A549 (cell line): ENCODE data around the gene SPRR3.

Source experiments
- FOSL2 ChIP-seq, 2 experiments: fragments of 450-650 bp in 1 of 2; fragments of >200 bp in 1 of 2; sonication (Bioruptor Twin) in 1 of 2; formaldehyde crosslinking; IDR thresholded peaks; 2 replicates each; pipeline versions ENCODE4 v1.5.0 to v1.6.1; 2016 to 2020; ENCODE audit warnings: mild to moderate bottlenecking in 1 of 2, moderate library complexity in 1 of 2
- HDAC2 ChIP-seq: fragments of 200-600 bp; sonication (generic); IDR thresholded peaks from 2 replicates; pipeline ENCODE4 v1.6.1; 2016
- JUN ChIP-seq, 2 experiments: fragments of >200 bp; sonication (Bioruptor Twin); formaldehyde crosslinking; IDR thresholded peaks; 2 replicates in 1 of 2; 3 replicates in 1 of 2; pipeline ENCODE4 v1.6.1; 2016 to 2017
- MYC ChIP-seq: IDR thresholded peaks from 2 replicates; pipeline ENCODE4 v1.6.1; 2012; ENCODE audit warnings: mild to moderate bottlenecking, inconsistent platforms, low read length, improper control_type of control experiment, borderline replicate concordance
- POLR2A ChIP-seq: IDR thresholded peaks from 2 replicates; pipeline ENCODE4 v1.6.1; 2012; ENCODE audit warnings: mild to moderate bottlenecking, low read length
- RFX5 ChIP-seq: fragments of 450-650 bp; IDR thresholded peaks from 2 replicates; pipeline ENCODE4 v1.7.1; 2014; ENCODE audit warnings: antibody characterized with exemption, mild to moderate bottlenecking, moderate library complexity
- ZSCAN20 ChIP-seq: fragments of 250-450 bp; sonication (Bioruptor Pico); IDR thresholded peaks from 2 replicates; pipeline ENCODE4 v1.8.0; 2022; ENCODE audit warnings: mild to moderate bottlenecking, moderate library complexity
- TF ChIP-seq, protein P1 (sequence below): fragments of 450-650 bp; IDR thresholded peaks from 2 replicates; pipeline ENCODE4 v1.6.1; 2014; ENCODE audit warnings: antibody characterized with exemption
- TF ChIP-seq, protein P2 (sequence below): fragments of >200 bp; sonication (Bioruptor Twin); formaldehyde crosslinking; IDR thresholded peaks from 3 replicates; pipeline ENCODE4 v1.5.1; 2016
- TF ChIP-seq, protein P3 (sequence below): IDR thresholded peaks from 2 replicates; pipeline ENCODE4 v1.6.1; 2012

DNA sequence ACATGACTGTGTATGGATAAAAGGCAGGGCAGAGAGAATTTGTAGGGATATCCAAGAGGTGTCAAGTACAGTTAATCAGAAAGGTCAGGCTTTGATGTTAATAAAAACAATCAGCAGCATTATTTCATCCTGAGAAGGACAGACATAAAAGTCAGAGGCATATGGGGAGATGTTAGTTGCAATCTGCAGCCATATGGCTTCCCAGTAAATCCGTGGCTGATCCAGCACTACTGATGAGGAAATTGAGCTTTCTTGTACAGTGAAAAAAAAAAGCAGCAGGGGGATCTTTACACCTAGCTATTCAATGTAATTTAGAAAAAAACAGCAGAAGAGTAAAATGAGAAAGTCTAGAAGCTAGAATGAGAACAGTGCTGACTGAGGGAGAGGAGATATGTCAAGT is 27.2 kb downstream of the SPRR3 start:
- TF ChIP-seq ZSCAN20 (CRISPR knock-in tag) = no peak
- TF ChIP-seq POLR2A = no peak
- TF ChIP-seq, protein P1, sequence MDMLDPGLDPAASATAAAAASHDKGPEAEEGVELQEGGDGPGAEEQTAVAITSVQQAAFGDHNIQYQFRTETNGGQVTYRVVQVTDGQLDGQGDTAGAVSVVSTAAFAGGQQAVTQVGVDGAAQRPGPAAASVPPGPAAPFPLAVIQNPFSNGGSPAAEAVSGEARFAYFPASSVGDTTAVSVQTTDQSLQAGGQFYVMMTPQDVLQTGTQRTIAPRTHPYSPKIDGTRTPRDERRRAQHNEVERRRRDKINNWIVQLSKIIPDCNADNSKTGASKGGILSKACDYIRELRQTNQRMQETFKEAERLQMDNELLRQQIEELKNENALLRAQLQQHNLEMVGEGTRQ = no peak
- no peak for TF ChIP-seq HDAC2
- TF ChIP-seq, protein P2, sequence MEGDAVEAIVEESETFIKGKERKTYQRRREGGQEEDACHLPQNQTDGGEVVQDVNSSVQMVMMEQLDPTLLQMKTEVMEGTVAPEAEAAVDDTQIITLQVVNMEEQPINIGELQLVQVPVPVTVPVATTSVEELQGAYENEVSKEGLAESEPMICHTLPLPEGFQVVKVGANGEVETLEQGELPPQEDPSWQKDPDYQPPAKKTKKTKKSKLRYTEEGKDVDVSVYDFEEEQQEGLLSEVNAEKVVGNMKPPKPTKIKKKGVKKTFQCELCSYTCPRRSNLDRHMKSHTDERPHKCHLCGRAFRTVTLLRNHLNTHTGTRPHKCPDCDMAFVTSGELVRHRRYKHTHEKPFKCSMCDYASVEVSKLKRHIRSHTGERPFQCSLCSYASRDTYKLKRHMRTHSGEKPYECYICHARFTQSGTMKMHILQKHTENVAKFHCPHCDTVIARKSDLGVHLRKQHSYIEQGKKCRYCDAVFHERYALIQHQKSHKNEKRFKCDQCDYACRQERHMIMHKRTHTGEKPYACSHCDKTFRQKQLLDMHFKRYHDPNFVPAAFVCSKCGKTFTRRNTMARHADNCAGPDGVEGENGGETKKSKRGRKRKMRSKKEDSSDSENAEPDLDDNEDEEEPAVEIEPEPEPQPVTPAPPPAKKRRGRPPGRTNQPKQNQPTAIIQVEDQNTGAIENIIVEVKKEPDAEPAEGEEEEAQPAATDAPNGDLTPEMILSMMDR = no peak
- TF ChIP-seq MYC = no peak
- no peak for TF ChIP-seq JUN (IDR thresholded peaks at IDR 0.05)
- no peak for TF ChIP-seq FOSL2 (IDR thresholded peaks at IDR 0.05)
- no peak for TF ChIP-seq FOSL2 (CRISPR knock-in tag; IDR thresholded peaks at IDR 0.05)
- TF ChIP-seq, protein P3, sequence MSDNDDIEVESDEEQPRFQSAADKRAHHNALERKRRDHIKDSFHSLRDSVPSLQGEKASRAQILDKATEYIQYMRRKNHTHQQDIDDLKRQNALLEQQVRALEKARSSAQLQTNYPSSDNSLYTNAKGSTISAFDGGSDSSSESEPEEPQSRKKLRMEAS = no peak
- no peak for TF ChIP-seq RFX5
